ENCODE measurements around the gene BSG. TPM values are rescaled to one million over a fixed set of nuclear protein-coding genes. Genes with fewer than 3 reads are reported as not detected.

BSG gene
- total RNA-seq, 1 experiment from 2014 or later: 758 TPM

DNA sequence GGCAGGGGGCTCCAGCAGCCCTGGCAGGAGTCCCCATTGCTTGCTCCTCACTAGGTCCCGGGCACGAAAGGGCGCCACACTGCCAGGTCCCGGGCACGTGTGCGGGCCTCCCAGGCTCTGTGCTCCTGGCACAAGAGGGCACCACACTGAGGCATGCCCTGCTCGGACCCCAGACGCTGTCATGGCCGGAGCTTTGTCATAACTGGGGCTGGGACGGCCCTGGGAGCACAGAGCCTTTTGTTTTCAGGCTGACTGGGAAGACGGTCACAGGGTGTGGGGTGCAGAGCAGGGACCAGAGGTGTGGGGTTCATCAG lies 7.4 kb downstream of the BSG start:
- H3K36me3 Mint-ChIP-seq: 0 out of 2 replicates have a peak, but pooled peaks cover 2% of the 10 kb centered on the region
- H3K27me3 Mint-ChIP-seq (ENCODE audit: low read depth): no peaks in the 10 kb centered on the region
- no peak for DNase-seq (ENCODE audit: low spot score)
- TF ChIP-seq ZNF416 (CRISPR knock-in tag; IDR thresholded peaks at IDR 0.05): no peak
- no peak for TF ChIP-seq ESRRA (CRISPR knock-in tag; IDR thresholded peaks at IDR 0.05; ENCODE audit: borderline replicate concordance)
- no peak overlapping the region for H3K4me3 Mint-ChIP-seq
- POLR2A ChIA-PET: no interaction called here
- no peak overlapping the region; the same call in 1 of the 2 replicates for H3K27ac Mint-ChIP-seq
- peaks cover 12% of the 10 kb centered on the region for H3K4me1 Mint-ChIP-seq
- CTCF ChIA-PET: no interaction called here
- ATAC-seq: no peak
- H3K9me3 Mint-ChIP-seq: no peaks in the 10 kb centered on the region

DNA sequence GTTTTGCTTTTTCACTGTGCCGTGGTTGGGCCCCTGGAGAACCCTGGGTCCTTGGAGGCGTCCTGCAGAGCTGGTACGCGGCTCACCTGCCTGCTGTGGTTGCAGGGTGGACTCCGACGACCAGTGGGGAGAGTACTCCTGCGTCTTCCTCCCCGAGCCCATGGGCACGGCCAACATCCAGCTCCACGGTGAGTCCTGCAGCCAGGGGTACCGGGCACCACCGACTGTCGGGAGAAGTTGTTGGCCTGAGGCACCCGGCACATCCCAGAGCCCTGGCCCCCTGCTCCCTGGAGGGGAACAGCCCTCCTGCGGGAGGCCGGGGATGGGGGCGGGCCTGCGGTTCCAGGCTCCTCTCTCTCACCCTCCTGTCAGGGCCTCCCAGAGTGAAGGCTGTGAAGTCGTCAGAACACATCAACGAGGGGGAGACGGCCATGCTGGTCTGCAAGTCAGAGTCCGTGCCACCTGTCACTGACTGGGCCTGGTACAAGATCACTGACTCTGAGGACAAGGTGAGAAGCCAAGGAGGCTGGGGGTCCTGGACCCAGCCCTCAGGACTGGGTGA lies 8.0 kb downstream of the BSG start:
- Mint-ChIP-seq H3K27me3 (ENCODE audit: low read depth) (no peaks in the 10 kb centered on the region), H3K36me3 (0 out of 2 replicates have a peak, but pooled peaks cover 2% of the 10 kb centered on the region), H3K4me3 (no peak overlapping the region), H3K27ac (no peak overlapping the region), H3K9me3 (no peaks in the 10 kb centered on the region), H3K4me1 (peaks cover 8% of the 10 kb centered on the region; the same call in 1 of the 2 replicates)
- no peak for DNase-seq (ENCODE audit: low spot score)
- ChIA-PET POLR2A (no interaction called here), CTCF (no interaction called here)
- TF ChIP-seq, protein P1, sequence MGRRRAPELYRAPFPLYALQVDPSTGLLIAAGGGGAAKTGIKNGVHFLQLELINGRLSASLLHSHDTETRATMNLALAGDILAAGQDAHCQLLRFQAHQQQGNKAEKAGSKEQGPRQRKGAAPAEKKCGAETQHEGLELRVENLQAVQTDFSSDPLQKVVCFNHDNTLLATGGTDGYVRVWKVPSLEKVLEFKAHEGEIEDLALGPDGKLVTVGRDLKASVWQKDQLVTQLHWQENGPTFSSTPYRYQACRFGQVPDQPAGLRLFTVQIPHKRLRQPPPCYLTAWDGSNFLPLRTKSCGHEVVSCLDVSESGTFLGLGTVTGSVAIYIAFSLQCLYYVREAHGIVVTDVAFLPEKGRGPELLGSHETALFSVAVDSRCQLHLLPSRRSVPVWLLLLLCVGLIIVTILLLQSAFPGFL (CRISPR knock-in tag; IDR thresholded peaks at IDR 0.05; ENCODE audit: borderline replicate concordance): no peak
- no peak for TF ChIP-seq GRHL2 (CRISPR knock-in tag; IDR thresholded peaks at IDR 0.05; ENCODE audit: insufficient replicate concordance, severe bottlenecking)
- TF ChIP-seq, protein P2, sequence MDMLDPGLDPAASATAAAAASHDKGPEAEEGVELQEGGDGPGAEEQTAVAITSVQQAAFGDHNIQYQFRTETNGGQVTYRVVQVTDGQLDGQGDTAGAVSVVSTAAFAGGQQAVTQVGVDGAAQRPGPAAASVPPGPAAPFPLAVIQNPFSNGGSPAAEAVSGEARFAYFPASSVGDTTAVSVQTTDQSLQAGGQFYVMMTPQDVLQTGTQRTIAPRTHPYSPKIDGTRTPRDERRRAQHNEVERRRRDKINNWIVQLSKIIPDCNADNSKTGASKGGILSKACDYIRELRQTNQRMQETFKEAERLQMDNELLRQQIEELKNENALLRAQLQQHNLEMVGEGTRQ (CRISPR knock-in tag; IDR thresholded peaks at IDR 0.05): no peak
- TF ChIP-seq, protein P3, sequence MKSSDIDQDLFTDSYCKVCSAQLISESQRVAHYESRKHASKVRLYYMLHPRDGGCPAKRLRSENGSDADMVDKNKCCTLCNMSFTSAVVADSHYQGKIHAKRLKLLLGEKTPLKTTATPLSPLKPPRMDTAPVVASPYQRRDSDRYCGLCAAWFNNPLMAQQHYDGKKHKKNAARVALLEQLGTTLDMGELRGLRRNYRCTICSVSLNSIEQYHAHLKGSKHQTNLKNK (CRISPR knock-in tag; IDR thresholded peaks at IDR 0.05): no peak
- TF ChIP-seq, protein P4, sequence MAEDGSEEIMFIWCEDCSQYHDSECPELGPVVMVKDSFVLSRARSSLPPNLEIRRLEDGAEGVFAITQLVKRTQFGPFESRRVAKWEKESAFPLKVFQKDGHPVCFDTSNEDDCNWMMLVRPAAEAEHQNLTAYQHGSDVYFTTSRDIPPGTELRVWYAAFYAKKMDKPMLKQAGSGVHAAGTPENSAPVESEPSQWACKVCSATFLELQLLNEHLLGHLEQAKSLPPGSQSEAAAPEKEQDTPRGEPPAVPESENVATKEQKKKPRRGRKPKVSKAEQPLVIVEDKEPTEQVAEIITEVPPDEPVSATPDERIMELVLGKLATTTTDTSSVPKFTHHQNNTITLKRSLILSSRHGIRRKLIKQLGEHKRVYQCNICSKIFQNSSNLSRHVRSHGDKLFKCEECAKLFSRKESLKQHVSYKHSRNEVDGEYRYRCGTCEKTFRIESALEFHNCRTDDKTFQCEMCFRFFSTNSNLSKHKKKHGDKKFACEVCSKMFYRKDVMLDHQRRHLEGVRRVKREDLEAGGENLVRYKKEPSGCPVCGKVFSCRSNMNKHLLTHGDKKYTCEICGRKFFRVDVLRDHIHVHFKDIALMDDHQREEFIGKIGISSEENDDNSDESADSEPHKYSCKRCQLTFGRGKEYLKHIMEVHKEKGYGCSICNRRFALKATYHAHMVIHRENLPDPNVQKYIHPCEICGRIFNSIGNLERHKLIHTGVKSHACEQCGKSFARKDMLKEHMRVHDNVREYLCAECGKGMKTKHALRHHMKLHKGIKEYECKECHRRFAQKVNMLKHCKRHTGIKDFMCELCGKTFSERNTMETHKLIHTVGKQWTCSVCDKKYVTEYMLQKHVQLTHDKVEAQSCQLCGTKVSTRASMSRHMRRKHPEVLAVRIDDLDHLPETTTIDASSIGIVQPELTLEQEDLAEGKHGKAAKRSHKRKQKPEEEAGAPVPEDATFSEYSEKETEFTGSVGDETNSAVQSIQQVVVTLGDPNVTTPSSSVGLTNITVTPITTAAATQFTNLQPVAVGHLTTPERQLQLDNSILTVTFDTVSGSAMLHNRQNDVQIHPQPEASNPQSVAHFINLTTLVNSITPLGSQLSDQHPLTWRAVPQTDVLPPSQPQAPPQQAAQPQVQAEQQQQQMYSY (CRISPR knock-in tag; IDR thresholded peaks at IDR 0.05): no peak
- TF ChIP-seq, protein P5, sequence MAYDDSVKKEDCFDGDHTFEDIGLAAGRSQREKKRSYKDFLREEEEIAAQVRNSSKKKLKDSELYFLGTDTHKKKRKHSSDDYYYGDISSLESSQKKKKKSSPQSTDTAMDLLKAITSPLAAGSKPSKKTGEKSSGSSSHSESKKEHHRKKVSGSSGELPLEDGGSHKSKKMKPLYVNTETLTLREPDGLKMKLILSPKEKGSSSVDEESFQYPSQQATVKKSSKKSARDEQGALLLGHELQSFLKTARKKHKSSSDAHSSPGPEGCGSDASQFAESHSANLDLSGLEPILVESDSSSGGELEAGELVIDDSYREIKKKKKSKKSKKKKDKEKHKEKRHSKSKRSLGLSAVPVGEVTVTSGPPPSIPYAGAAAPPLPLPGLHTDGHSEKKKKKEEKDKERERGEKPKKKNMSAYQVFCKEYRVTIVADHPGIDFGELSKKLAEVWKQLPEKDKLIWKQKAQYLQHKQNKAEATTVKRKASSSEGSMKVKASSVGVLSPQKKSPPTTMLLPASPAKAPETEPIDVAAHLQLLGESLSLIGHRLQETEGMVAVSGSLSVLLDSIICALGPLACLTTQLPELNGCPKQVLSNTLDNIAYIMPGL (CRISPR knock-in tag; IDR thresholded peaks at IDR 0.05): no peak
- TF ChIP-seq, protein P6, sequence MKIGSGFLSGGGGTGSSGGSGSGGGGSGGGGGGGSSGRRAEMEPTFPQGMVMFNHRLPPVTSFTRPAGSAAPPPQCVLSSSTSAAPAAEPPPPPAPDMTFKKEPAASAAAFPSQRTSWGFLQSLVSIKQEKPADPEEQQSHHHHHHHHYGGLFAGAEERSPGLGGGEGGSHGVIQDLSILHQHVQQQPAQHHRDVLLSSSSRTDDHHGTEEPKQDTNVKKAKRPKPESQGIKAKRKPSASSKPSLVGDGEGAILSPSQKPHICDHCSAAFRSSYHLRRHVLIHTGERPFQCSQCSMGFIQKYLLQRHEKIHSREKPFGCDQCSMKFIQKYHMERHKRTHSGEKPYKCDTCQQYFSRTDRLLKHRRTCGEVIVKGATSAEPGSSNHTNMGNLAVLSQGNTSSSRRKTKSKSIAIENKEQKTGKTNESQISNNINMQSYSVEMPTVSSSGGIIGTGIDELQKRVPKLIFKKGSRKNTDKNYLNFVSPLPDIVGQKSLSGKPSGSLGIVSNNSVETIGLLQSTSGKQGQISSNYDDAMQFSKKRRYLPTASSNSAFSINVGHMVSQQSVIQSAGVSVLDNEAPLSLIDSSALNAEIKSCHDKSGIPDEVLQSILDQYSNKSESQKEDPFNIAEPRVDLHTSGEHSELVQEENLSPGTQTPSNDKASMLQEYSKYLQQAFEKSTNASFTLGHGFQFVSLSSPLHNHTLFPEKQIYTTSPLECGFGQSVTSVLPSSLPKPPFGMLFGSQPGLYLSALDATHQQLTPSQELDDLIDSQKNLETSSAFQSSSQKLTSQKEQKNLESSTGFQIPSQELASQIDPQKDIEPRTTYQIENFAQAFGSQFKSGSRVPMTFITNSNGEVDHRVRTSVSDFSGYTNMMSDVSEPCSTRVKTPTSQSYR (CRISPR knock-in tag; IDR thresholded peaks at IDR 0.05): no peak
- TF ChIP-seq, protein P7, sequence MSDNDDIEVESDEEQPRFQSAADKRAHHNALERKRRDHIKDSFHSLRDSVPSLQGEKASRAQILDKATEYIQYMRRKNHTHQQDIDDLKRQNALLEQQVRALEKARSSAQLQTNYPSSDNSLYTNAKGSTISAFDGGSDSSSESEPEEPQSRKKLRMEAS (CRISPR knock-in tag; IDR thresholded peaks at IDR 0.05): no peak
- TF ChIP-seq, protein P8, sequence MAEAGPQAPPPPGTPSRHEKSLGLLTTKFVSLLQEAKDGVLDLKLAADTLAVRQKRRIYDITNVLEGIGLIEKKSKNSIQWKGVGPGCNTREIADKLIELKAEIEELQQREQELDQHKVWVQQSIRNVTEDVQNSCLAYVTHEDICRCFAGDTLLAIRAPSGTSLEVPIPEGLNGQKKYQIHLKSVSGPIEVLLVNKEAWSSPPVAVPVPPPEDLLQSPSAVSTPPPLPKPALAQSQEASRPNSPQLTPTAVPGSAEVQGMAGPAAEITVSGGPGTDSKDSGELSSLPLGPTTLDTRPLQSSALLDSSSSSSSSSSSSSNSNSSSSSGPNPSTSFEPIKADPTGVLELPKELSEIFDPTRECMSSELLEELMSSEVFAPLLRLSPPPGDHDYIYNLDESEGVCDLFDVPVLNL (CRISPR knock-in tag; IDR thresholded peaks at IDR 0.05; ENCODE audit: borderline replicate concordance, low read depth): no peak
- TF ChIP-seq, protein P9, sequence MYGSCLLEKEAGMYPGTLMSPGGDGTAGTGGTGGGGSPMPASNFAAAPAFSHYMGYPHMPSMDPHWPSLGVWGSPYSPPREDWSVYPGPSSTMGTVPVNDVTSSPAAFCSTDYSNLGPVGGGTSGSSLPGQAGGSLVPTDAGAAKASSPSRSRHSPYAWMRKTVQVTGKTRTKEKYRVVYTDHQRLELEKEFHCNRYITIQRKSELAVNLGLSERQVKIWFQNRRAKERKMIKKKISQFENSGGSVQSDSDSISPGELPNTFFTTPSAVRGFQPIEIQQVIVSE (CRISPR knock-in tag; IDR thresholded peaks at IDR 0.05; ENCODE audit: borderline replicate concordance): no peak
- no peak for ATAC-seq

Data from WTC11 (cell line).